ENCODE data around the gene SLC9A7. TPM values are rescaled to one million over a fixed set of nuclear protein-coding genes. Genes with fewer than 3 reads are reported as not detected.

Gene SLC9A7
- total RNA-seq, 2 experiments from 2014 or later, result 5.3 to 7.4 TPM

- no peak for DNase-seq
- CTCF ChIA-PET, result no interaction called here
- peaks cover 7% of the 10 kb centered on the region for H3K9me3 Mint-ChIP-seq
- peaks cover 5% of the 10 kb centered on the region for H3K36me3 Mint-ChIP-seq (ENCODE audit: low read depth)
- H3K4me3 Mint-ChIP-seq, result no peak overlapping the region
- H3K4me1 Mint-ChIP-seq, result peaks cover 61% of the 10 kb centered on the region
- POLR2A ChIA-PET, result no interaction called here
- no peaks in the 10 kb centered on the region for H3K27me3 Mint-ChIP-seq
- H3K27ac Mint-ChIP-seq, result no peak overlapping the region
Measured at GRCh38 chrX:46712764-46713163, 46.2 kb downstream of the SLC9A7 start.

GRCh38 chrX:46710927-46711623 is 47.8 kb downstream of the SLC9A7 start:
- ChIA-PET POLR2A (no interaction called here), CTCF (interaction anchor here (1.0 kb wide), 1 partner anchor 30 kb away, joined by 3 read pairs; no protein-coding TSS in a partner anchor)
- Mint-ChIP-seq H3K27ac (no peak overlapping the region), H3K4me1 (peaks cover 58% of the 10 kb centered on the region), H3K36me3 (ENCODE audit: low read depth) (peaks cover 4% of the 10 kb centered on the region), H3K9me3 (peaks cover 7% of the 10 kb centered on the region), H3K27me3 (no peaks in the 10 kb centered on the region), H3K4me3 (no peak overlapping the region)
- DNase-seq, result no peak

- Mint-ChIP-seq H3K36me3 (ENCODE audit: low read depth) (peaks cover 4% of the 10 kb centered on the region), H3K4me3 (no peak overlapping the region), H3K27me3 (no peaks in the 10 kb centered on the region), H3K27ac (no peak overlapping the region), H3K4me1 (peaks cover 58% of the 10 kb centered on the region), H3K9me3 (peaks cover 7% of the 10 kb centered on the region)
- ChIA-PET CTCF (interaction anchor here (1.0 kb wide), 1 partner anchor 29 kb away, joined by 3 read pairs; no protein-coding TSS in a partner anchor), POLR2A (no interaction called here)
- no peak for DNase-seq
Measured at GRCh38 chrX:46710425-46710824, 48.5 kb downstream of the SLC9A7 start.

GRCh38 chrX:46707274-46707965 is 51.5 kb downstream of the SLC9A7 start:
- Mint-ChIP-seq H3K27me3 (no peaks in the 10 kb centered on the region), H3K27ac (no peak overlapping the region), H3K4me1 (peaks cover 60% of the 10 kb centered on the region), H3K9me3 (peaks cover 4% of the 10 kb centered on the region), H3K36me3 (ENCODE audit: low read depth) (peaks cover 4% of the 10 kb centered on the region), H3K4me3 (no peak overlapping the region)
- DNase-seq, result no peak
- CTCF ChIA-PET, result interaction anchor here (1.2 kb wide), 1 partner anchor 51 kb away, joined by 3 read pairs; no protein-coding TSS in a partner anchor
- POLR2A ChIA-PET, result no interaction called here

GRCh38 chrX:46704767-46705386 is 54.0 kb downstream of the SLC9A7 start:
- CTCF ChIA-PET, result no interaction called here
- Mint-ChIP-seq H3K4me3 (no peak overlapping the region), H3K27ac (peak overlapping the region; percentile 79), H3K9me3 (peaks cover 6% of the 10 kb centered on the region), H3K4me1 (peaks cover 39% of the 10 kb centered on the region), H3K27me3 (no peaks in the 10 kb centered on the region), H3K36me3 (ENCODE audit: low read depth) (peaks cover 10% of the 10 kb centered on the region)
- POLR2A ChIA-PET, result interaction anchor here (0.8 kb wide), 1 partner anchor 11 kb away, joined by 4 read pairs; no protein-coding TSS in a partner anchor
- peak; percentile 29 for DNase-seq

GRCh38 chrX:46703980-46704379 is 54.9 kb downstream of the SLC9A7 start:
- Mint-ChIP-seq H3K36me3 (ENCODE audit: low read depth) (peaks cover 10% of the 10 kb centered on the region), H3K27me3 (no peaks in the 10 kb centered on the region), H3K4me1 (peaks cover 37% of the 10 kb centered on the region), H3K27ac (peak overlapping the region; percentile 25), H3K9me3 (peaks cover 6% of the 10 kb centered on the region), H3K4me3 (no peak overlapping the region)
- ChIA-PET POLR2A (no interaction called here), CTCF (no interaction called here)
- DNase-seq, result no peak

GRCh38 chrX:46698691-46699090 is 60.2 kb downstream of the SLC9A7 start:
- DNase-seq, result no peak
- Mint-ChIP-seq H3K9me3 (peaks cover 2% of the 10 kb centered on the region), H3K4me1 (peaks cover 11% of the 10 kb centered on the region), H3K4me3 (no peak overlapping the region), H3K36me3 (ENCODE audit: low read depth) (peaks cover 6% of the 10 kb centered on the region), H3K27me3 (no peaks in the 10 kb centered on the region), H3K27ac (no peak overlapping the region)
- ChIA-PET POLR2A (no interaction called here), CTCF (no interaction called here)

GRCh38 chrX:46695491-46695890 is 63.4 kb downstream of the SLC9A7 start:
- Mint-ChIP-seq H3K27ac (no peak overlapping the region), H3K4me1 (no peaks in the 10 kb centered on the region), H3K36me3 (ENCODE audit: low read depth) (peaks cover 1% of the 10 kb centered on the region), H3K4me3 (no peak overlapping the region), H3K27me3 (no peaks in the 10 kb centered on the region), H3K9me3 (no peaks in the 10 kb centered on the region)
- CTCF ChIA-PET, result no interaction called here
- POLR2A ChIA-PET, result no interaction called here
- no peak for DNase-seq

GRCh38 chrX:46694549-46694948 is 64.4 kb downstream of the SLC9A7 start:
- Mint-ChIP-seq H3K27ac (no peak overlapping the region), H3K27me3 (no peaks in the 10 kb centered on the region), H3K4me1 (no peaks in the 10 kb centered on the region), H3K36me3 (ENCODE audit: low read depth) (no peaks in the 10 kb centered on the region), H3K9me3 (no peaks in the 10 kb centered on the region), H3K4me3 (no peak overlapping the region)
- ChIA-PET POLR2A (no interaction called here), CTCF (no interaction called here)
- DNase-seq, result no peak

GRCh38 chrX:46693149-46693548 is 65.8 kb downstream of the SLC9A7 start:
- ChIA-PET POLR2A (no interaction called here), CTCF (no interaction called here)
- Mint-ChIP-seq H3K4me1 (no peaks in the 10 kb centered on the region), H3K4me3 (no peak overlapping the region), H3K36me3 (ENCODE audit: low read depth) (no peaks in the 10 kb centered on the region), H3K27me3 (no peaks in the 10 kb centered on the region), H3K9me3 (no peaks in the 10 kb centered on the region), H3K27ac (no peak overlapping the region)
- DNase-seq, result no peak

GRCh38 chrX:46690818-46691217 is 68.1 kb downstream of the SLC9A7 start:
- no peak overlapping the region for H3K4me3 Mint-ChIP-seq
- peaks cover 5% of the 10 kb centered on the region for H3K4me1 Mint-ChIP-seq
- H3K36me3 Mint-ChIP-seq (ENCODE audit: low read depth), result no peaks in the 10 kb centered on the region
- POLR2A ChIA-PET, result no interaction called here
- no peak overlapping the region for H3K27ac Mint-ChIP-seq
- H3K9me3 Mint-ChIP-seq, result no peaks in the 10 kb centered on the region
- H3K27me3 Mint-ChIP-seq, result no peaks in the 10 kb centered on the region
- DNase-seq, result no peak
- CTCF ChIA-PET, result interaction anchor here (0.7 kb wide), 1 partner anchor 958 kb away, joined by 4 read pairs; no protein-coding TSS in a partner anchor

GRCh38 chrX:46687619-46688018 is 71.3 kb downstream of the SLC9A7 start:
- Mint-ChIP-seq H3K4me3 (no peak overlapping the region), H3K27me3 (no peaks in the 10 kb centered on the region), H3K4me1 (peaks cover 5% of the 10 kb centered on the region), H3K36me3 (ENCODE audit: low read depth) (no peaks in the 10 kb centered on the region), H3K27ac (no peak overlapping the region), H3K9me3 (no peaks in the 10 kb centered on the region)
- ChIA-PET CTCF (no interaction called here), POLR2A (no interaction called here)
- no peak for DNase-seq

GRCh38 chrX:46686003-46686645 is 72.8 kb downstream of the SLC9A7 start:
- DNase-seq, result peak; percentile 59
- Mint-ChIP-seq H3K9me3 (no peaks in the 10 kb centered on the region), H3K36me3 (ENCODE audit: low read depth) (no peaks in the 10 kb centered on the region), H3K4me1 (peaks cover 5% of the 10 kb centered on the region), H3K4me3 (no peak overlapping the region), H3K27ac (no peak overlapping the region), H3K27me3 (no peaks in the 10 kb centered on the region)
- POLR2A ChIA-PET, result no interaction called here
- CTCF ChIA-PET, result interaction anchor here (0.6 to 1.7 kb wide), 2 partner anchors 15 to 114 kb away, joined by 3 to 4 read pairs; no protein-coding TSS in a partner anchor

Measured in activated CD4-positive, alpha-beta T cell treated with anti-CD3 and anti-CD28 coated beads, Interleukin-2, amount 10 ng/mL, durations not matched to agents 7 days and 5 days (primary cell).